IPS-18c (cell line): ENCODE measurements around the gene HOXB13.
"Not testable (repeated sequence)": the region's sequence is repeated elsewhere in the genome, so short reads cannot be mapped to it uniquely, and the experiment has no call there.

Experiments
- H3K4me3 ChIP-seq: 2 replicates; pipeline ENCODE4 v1.7.0; 2013; ENCODE audit warnings: low read depth, mild to moderate bottlenecking, low read length, moderate library complexity; ENCODE audit not compliant: insufficient read depth
- H3K9me3 ChIP-seq: one replicate; pipeline ENCODE4 v1.6.1; 2013; ENCODE audit warnings: mild to moderate bottlenecking, low read length, moderate library complexity; ENCODE audit not compliant: control insufficient read depth, insufficient read depth

Gene HOXB13

GRCh38 chr17:48720266-48721008 is 8.1 kb downstream of the HOXB13 start:
- H3K4me3 ChIP-seq = no peak overlapping the region
- H3K9me3 ChIP-seq = peaks cover 4% of the 10 kb centered on the region

GRCh38 chr17:48719642-48720265 is 8.8 kb downstream of the HOXB13 start:
- peaks cover 2% of the 10 kb centered on the region for H3K9me3 ChIP-seq
- peak overlapping the region; percentile 31 for H3K4me3 ChIP-seq

GRCh38 chr17:48718761-48719641 is 9.5 kb downstream of the HOXB13 start:
- peak overlapping the region; percentile 31 for H3K4me3 ChIP-seq
- peaks cover 2% of the 10 kb centered on the region for H3K9me3 ChIP-seq

- peak overlapping the region; percentile 31; the same call in 1 of the 2 replicates for H3K4me3 ChIP-seq
- H3K9me3 ChIP-seq = peaks cover 2% of the 10 kb centered on the region
Observed at GRCh38 chr17:48718227-48718760, 10.3 kb downstream of the HOXB13 start.

GRCh38 chr17:48717367-48718226 is 11.0 kb downstream of the HOXB13 start:
- peaks cover 2% of the 10 kb centered on the region for H3K9me3 ChIP-seq
- H3K4me3 ChIP-seq = no peak overlapping the region

- H3K9me3 ChIP-seq, H3K4me3 ChIP-seq: not testable (repeated sequence)
Observed at GRCh38 chr17:48716549-48716948, 12.0 kb downstream of the HOXB13 start.

GRCh38 chr17:48715496-48716399 is 12.8 kb downstream of the HOXB13 start:
- peaks cover 2% of the 10 kb centered on the region for H3K9me3 ChIP-seq
- H3K4me3 ChIP-seq = no peak overlapping the region

GRCh38 chr17:48711128-48711527 is 17.4 kb downstream of the HOXB13 start:
- H3K4me3 ChIP-seq = no peak overlapping the region
- no peaks in the 10 kb centered on the region for H3K9me3 ChIP-seq

GRCh38 chr17:48704361-48705248 is 23.9 kb downstream of the HOXB13 start:
- no peaks in the 10 kb centered on the region for H3K9me3 ChIP-seq
- H3K4me3 ChIP-seq = no peak overlapping the region

GRCh38 chr17:48701864-48702532 is 26.6 kb downstream of the HOXB13 start:
- no peaks in the 10 kb centered on the region for H3K9me3 ChIP-seq
- no peak overlapping the region for H3K4me3 ChIP-seq

- no peak overlapping the region for H3K4me3 ChIP-seq
Observed at GRCh38 chr17:48693178-48693577, 35.4 kb downstream of the HOXB13 start.

GRCh38 chr17:48692049-48692448 is 36.5 kb downstream of the HOXB13 start:
- no peaks in the 10 kb centered on the region for H3K9me3 ChIP-seq
- no peak overlapping the region for H3K4me3 ChIP-seq

More at GRCh38 chr17:48693178-48693577, 35.4 kb downstream of the HOXB13 start:
- no peaks in the 10 kb centered on the region for H3K9me3 ChIP-seq

- H3K4me3 ChIP-seq = no peak overlapping the region
- H3K9me3 ChIP-seq = no peaks in the 10 kb centered on the region
Observed at GRCh38 chr17:48690655-48691054, 37.9 kb downstream of the HOXB13 start.

- H3K9me3 ChIP-seq = no peaks in the 10 kb centered on the region
- no peak overlapping the region for H3K4me3 ChIP-seq
Observed at GRCh38 chr17:48681609-48682008, 46.9 kb downstream of the HOXB13 start.
